ENCODE data around the gene PDE8B.

The PDE8B gene

GRCh38 chr5:77316871-77317661, 106.6 kb downstream of the PDE8B start:
- DNase-seq (ENCODE audit: low read depth in 4 of 4, low spot score in 1 of 4) = no peak

DNA sequence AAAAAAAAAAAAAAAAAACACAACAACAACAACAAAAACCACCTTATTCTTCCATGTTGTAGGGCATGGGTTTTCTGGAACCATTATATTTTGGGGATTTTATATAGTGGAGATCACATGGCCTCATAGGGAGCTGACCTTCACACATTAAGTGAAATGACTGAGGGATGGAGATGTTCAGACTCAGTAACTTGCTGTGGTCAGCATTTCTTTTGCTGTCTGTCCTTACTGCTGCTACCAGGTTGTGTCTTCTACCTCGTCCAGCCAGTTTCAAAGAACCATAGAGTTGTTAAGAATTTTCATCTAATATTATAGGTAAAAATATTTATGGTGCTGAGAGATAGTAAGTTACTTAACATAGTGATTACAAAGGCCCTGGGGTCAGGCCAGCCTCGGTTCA, 107.6 kb downstream of the PDE8B start:
- DNase-seq (ENCODE audit: low read depth in 4 of 4, low spot score in 1 of 4) = no peak

DNA sequence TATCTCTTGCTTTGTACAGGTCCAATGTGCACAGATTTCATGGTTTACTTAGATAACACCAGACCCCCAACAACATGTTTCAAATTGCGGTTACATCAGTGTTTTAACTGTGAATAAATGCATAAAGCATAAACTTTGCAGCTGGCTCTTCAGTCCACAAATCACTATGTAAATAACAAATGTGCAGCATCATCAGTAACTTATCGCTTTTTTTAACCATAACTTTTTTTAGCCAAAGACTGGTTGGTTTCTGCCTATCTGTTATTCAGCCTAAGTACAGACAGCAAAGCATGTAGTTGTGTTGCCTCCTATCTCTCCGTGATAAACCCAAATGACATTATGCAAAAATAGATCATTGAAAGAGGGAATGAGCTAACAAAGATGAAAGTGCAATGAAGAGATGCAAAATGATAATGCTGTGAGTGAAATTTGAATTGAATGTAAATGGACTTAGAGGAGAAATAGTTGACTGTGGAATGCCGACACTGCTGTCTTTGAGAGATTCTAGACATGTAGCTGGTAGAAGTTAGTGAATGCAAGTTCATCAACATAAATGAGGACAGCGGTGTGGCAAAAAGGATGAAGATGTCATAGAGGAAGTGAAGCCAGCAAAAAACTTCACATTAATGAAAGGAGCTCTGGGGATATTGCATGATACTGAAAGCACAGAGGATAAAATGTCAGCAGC, 108.8 kb downstream of the PDE8B start:
- DNase-seq (ENCODE audit: low read depth in 4 of 4, low spot score in 1 of 4) = no peak

DNA sequence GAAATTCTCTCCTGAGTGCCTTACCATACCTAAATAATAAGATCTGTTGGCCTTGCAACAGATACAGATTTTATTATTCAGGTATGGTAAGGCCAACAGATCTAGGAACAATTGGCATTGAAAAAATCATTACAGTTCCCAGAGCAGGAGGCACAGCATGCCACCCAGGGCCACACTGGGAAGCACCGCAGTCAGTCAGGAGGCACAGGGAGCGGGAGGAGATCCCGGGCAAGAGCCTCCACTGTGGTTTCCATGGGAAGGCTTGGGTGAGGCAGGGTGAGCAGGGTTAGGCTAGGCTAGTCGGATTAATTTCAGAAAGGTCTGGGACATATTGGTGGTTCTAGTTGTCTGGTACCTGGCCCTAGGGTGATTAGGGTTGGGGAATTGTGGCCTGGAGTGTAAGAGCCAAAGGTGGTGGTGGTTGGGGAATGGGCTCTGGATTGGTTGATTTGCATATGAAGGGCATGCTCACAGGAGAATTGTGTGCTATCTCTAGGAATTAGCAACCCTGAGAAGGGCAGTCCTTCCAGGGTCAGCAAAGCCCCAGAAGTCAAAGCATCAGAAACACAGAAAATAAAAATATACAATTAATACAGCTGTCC, 111.4 kb downstream of the PDE8B start:
- DNase-seq (ENCODE audit: low read depth in 4 of 4, low spot score in 1 of 4) = no peak

DNA sequence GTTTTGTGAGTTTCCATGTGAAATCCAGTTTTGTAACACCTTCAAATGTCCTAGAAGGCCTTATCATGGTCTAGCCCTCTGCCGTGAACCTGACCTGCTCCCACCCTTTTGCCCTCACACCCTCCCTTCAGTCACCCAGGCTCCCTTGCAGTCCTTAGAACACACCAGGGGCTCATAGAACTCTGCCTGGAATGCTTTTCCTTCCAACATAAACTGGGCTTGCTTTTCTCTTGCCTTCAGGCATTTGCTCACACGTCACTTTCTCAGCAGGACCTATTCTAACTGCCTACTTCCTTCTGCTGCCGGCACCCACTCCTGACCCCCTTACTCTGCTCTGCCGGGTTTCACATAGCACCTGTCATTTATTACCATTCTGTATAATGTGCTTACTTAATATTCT, 111.9 kb downstream of the PDE8B start:
- no peak for DNase-seq (ENCODE audit: low read depth in 4 of 4, low spot score in 1 of 4)

DNA sequence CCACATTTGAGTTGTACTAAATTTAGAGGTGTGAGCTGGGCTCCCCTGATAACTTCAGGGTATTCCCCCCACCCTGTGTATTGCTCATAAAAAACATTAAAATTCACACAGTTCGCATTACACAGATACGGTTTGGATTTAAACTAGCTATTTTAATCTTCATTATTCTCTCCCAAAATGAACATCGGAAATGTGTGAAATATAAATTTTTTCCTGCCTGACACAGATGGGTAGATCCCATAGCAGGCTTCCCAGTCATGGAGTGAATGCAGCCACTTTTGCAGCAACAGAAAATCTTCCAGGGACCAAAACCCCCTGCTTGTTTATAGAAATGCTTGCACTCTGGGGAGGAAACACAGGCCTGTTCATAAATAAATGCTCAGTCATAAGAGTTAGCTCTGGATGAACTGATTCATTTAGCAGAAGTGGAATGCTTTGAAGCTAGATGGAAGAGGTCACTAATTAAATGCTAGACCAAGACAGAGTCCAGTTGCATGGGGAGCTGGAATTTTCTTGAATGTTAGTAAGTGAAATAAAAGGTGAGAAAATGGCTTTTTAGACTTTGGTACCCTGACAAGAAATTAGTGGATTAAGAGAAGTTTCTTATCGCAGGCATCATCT, 115.6 kb downstream of the PDE8B start:
- DNase-seq (ENCODE audit: low read depth in 4 of 4, low spot score in 1 of 4) = no peak

GRCh38 chr5:77326986-77327734, 116.7 kb downstream of the PDE8B start:
- no peak for DNase-seq (ENCODE audit: low read depth in 4 of 4, low spot score in 1 of 4)

DNA sequence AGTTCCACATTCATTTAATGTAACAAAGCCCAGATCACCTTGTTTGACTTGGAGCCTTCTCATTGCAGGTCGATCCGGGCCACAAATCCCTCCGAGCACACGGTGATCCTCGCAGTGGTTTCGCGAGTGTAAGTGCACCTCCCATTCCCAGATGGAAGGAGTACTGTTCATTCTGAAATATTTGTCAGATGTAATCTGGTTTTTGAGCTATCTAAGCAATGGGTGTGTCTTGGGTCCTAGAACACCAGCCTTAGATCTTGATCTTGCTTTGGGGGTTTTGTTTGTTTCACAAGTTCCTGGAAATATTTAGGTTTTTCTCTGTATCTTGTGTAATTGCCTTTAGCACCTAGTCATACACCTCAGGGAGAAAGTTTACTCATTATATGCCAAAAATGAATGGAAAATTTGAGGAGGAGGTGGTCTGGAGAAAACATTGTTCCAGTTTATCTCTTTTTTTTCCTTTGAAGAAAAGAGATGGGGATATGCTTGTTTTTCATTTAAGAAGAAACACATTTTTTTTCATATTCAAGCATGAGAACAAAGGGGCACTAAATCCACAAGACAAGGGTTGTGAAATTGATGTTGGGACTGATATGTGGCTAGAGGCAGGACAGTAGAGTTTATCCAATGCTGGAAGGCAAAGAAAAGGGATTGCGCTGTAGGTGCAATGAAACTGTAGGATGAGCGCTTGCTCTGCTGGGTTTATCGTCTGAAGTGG, 118.6 kb downstream of the PDE8B start:
- DNase-seq (ENCODE audit: low read depth in 4 of 4, low spot score in 1 of 4) = no peak

DNA sequence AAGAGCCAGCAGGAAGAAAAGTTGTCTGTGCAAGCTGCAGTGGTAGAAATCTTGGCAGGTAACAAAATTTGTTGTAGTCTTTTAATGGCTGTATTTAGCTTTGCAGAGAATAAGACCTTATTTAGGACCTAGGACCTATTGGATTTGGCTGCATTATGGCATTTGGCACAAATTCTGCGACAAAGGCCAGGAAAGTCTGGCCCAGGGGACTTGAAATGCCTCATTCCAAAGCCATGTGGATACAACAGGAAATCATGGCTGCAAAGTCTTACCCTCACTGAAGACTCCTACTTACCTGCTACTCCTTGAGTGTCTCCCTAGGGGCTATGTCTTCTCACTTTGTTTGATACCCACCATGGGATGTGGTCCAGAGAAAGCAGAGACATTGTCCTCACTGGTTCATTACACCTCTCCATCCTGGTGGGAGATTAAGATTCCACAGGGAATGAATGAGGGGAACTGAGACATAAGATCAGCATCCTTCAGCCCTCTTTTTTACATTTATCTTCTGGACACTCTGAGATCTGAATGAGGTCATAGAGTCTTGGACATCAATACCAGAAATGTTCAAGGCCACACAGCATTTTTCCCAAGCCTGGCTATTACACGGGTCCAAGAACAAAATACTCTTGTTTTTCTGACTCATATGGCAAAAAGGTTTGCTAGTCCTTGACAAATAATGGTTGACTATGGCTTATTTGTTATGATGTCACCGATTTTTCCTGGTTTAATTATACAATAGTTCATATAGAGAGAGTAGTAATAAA, 119.4 kb downstream of the PDE8B start:
- no peak for DNase-seq (ENCODE audit: low read depth in 4 of 4, low spot score in 1 of 4)

DNA sequence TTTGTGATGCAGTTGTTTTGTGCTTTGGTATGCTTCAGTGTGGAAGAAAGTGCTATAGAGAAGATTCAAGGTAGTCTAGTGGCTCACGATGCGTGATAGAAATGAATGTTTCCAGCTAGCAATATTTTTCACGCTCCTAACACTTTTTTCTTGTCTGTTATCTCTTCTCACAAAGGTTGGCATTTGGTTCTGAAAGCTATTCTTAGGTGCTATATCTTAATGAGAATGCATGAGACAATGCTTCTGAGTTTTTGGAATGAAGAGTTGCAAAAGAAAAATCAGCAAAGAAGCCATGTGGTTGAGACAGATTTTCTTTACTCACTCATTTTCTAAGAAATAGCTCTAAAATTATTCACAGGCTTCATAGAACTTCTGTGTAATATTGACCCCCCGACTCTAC, 122.6 kb downstream of the PDE8B start:
- no peak for DNase-seq (ENCODE audit: low read depth in 4 of 4, low spot score in 1 of 4)

GRCh38 chr5:77333451-77334123, 123.1 kb downstream of the PDE8B start:
- no peak for DNase-seq (ENCODE audit: low read depth in 4 of 4, low spot score in 1 of 4)

DNA sequence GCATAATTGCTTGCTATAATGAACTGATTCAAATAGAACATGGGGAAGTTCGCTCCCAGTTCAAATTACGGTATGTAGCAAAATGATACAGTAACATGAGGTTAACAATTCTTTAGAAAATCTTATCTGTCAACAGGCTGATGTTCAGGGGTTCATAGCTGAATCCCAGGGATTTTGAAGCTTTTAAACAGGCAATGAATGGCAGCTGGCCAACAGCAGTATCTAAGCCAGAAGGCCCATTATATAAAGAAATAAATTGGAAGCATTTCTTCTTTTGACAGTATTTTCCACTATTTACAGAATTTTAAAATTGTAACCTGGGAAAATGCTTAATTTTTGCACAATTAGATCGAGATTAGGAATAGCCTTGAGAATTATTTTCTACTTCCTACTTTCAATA, 126.8 kb downstream of the PDE8B start:
- DNase-seq (ENCODE audit: low read depth in 4 of 4, low spot score in 1 of 4) = no peak

GRCh38 chr5:77337686-77338085, 127.2 kb downstream of the PDE8B start:
- DNase-seq (ENCODE audit: low read depth in 4 of 4, low spot score in 1 of 4) = no peak

DNA sequence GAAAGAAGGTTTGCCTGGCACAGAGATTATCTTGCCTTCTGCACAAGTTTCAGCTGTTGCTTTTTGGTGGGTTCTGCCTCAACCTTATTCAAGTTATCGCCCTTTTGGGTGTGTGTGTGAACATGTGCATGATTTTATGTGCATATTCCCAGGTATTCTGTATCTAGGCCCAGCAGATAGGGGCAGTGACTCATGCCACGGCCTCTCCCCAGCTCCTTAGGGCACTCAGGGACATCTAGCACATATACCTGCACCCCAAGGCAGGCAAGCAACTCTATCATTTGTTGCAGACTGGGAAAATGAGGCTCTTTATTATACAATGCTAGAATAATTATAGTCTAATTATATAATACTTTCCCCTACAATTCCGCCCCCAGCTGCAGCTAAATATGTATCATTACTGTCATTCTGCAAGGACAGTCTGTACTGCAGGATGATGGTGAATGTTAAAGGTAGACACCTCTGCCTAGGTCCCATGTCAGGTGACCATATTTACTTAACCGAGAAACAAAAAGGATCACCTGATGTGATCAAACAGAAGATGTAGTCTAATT, 128.9 kb downstream of the PDE8B start:
- DNase-seq (ENCODE audit: low read depth in 4 of 4, low spot score in 1 of 4) = no peak

DNA sequence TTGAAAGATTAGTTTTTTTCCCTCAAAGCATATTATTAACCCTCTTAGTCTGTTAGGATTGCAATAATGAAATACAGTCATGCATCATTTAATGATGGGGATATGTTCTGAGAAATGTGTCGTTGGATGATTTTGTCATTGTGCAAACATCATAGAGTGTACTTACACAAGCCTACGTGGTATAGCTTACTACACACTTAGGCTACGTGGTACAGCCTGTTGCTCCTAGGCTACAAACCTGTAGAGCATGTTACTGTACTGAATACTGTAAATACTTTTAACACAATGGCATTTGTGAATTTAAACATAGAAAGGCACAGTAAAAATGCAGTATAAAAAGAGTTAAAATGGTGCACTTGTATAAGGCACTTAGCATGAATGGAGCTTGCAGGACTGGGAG, 132.7 kb downstream of the PDE8B start:
- no peak for DNase-seq (ENCODE audit: low read depth in 4 of 4, low spot score in 1 of 4)

DNA sequence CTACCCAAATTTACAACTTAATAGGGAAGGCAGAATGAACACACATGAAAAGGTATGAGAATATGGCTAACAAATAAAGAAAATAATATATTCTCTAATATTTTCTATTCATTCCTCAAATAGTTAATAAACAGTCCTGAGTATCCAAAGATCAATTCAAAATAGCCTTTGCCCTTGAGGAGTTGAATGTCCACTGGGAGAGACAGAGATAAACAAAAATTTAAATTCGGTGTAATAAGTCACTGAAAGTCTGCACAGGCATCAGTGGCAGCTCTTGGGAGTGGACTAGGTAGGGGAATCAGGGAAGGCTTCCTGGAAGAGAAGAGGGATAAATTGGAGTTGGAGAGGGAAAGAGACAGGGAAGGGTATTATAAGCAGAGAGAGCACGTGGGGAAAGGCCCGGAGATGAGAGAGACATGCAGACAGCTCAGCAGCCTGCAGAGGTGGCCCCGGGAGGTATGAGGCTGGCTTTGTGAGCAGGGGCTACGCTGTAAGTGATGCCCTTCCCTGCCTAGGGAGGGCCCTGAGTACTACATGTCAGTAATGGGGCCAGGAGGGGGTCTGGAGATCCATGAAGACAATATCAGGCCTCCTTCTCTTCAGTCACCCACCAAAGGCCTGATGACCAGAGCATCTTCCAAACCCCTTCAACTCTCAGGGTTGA, 137.1 kb downstream of the PDE8B start:
- no peak for DNase-seq (ENCODE audit: low read depth in 4 of 4, low spot score in 1 of 4)

DNA sequence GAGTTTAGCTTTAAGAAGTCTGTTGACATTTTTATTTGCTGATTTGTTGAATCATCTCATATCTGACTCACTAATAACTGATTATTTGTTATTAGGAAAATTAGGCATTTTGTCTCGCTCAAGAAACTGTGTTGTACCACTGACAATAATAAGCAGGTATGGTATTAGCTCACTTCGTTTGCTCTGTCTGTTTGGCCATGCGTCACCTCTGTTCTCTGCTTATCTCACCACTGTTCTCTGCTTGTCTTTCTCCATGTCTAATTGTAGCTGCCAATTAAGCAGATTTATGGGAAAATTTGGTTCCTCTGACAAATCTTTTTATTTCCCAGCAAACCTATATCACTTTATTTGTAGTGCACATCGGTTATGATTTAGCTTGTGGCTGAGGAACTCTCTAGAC, 142.8 kb downstream of the PDE8B start:
- DNase-seq (ENCODE audit: low read depth in 4 of 4, low spot score in 1 of 4) = no peak

DNA sequence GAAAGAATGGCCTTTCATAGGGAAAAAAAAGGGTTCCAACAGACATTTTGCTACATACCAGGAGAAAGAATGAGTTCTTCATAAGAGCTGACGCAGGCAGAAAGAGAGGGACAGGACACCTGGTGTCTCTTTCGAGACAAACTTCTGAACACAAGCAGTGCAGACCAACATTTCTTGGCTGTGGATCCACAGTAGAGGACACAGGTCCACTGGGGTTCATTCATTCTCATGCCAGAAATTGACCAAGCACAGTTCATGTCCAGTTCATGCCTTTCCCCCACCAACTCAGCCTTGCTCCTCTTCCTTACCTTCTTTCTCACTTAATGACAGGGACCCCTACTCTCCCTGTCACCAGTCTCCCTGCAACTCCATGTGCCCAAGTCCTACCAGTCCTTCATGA, 144.0 kb downstream of the PDE8B start:
- no peak for DNase-seq (ENCODE audit: low read depth in 4 of 4, low spot score in 1 of 4)
